Activated gamma-delta T cell (primary cell): ENCODE measurements around the gene PXMP4.

Experiments
- DNase-seq: peaks from one replicate; lab custom pipeline; 2025; lab: John Stamatoyannopoulos, UW

PXMP4 gene

GRCh38 chr20:33732166-33732970 lies 12.3 kb upstream of the PXMP4 start:
- DNase-seq, result peak; percentile 91

- peak; percentile 91 for DNase-seq
Observed at GRCh38 chr20:33731693-33732165, 11.6 kb upstream of the PXMP4 start, which contains the start of gene ZNF341. Gene ZNF341 (plus strand): TSS chr20:33731996. CDS start chr20:33732022, 26 bp downstream.

GRCh38 chr20:33730946-33731692 lies 11.0 kb upstream of the PXMP4 start:
- DNase-seq, result no peak

GRCh38 chr20:33729101-33729500 lies 9.0 kb upstream of the PXMP4 start:
- DNase-seq, result no peak

- no peak for DNase-seq
Observed at GRCh38 chr20:33728463-33728862, 8.4 kb upstream of the PXMP4 start.

- no peak for DNase-seq
Observed at GRCh38 chr20:33727806-33728205, 7.7 kb upstream of the PXMP4 start.

GRCh38 chr20:33727115-33727479 lies 7.0 kb upstream of the PXMP4 start:
- no peak for DNase-seq

GRCh38 chr20:33725607-33726264 lies 5.6 kb upstream of the PXMP4 start:
- no peak for DNase-seq

GRCh38 chr20:33724439-33725094 lies 4.5 kb upstream of the PXMP4 start:
- DNase-seq, result no peak

DNA sequence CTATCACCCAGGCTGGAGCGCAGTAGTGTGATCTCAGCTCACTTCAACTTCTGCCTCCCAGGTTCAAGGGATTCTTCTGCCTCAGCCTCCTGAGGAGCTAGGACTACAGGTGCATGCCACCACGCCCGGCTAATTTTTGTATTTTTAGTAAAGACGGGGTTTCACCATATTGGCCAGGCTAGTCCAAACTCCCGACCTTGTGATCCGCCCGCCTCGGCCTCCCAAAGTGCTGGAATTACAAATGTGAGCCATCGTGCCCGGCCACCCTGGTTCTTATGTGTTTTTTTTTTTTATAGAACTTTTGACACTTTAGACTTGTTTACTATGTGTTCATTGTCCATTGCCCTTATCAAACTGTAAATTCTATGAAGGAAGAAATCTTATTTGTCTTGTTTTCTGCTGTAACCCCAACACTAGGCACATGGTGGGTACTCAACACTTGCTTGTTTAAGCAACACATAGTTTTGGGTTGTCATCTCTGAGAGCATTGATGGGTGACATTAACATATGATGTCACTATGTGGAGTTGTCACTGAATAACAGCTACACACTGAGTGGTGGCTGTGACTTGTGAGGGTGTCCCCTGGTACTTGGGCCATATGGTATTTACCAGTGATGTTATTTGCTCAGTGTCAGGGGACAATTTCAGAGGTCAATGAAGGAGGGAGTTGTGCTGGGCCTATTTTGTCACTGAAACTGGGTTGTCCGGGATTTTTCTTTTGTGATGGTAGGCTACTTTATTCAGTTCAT lies 1.5 kb upstream of the PXMP4 start:
- no peak for DNase-seq

GRCh38 chr20:33719277-33719988 lies 677 bp downstream of the PXMP4 start:
- no peak for DNase-seq

GRCh38 chr20:33716498-33716897 lies 3.6 kb downstream of the PXMP4 start:
- DNase-seq, result no peak

- no peak for DNase-seq
Observed at GRCh38 chr20:33713865-33714367, 6.2 kb downstream of the PXMP4 start.

GRCh38 chr20:33711446-33711738 lies 8.7 kb downstream of the PXMP4 start:
- no peak for DNase-seq

DNA sequence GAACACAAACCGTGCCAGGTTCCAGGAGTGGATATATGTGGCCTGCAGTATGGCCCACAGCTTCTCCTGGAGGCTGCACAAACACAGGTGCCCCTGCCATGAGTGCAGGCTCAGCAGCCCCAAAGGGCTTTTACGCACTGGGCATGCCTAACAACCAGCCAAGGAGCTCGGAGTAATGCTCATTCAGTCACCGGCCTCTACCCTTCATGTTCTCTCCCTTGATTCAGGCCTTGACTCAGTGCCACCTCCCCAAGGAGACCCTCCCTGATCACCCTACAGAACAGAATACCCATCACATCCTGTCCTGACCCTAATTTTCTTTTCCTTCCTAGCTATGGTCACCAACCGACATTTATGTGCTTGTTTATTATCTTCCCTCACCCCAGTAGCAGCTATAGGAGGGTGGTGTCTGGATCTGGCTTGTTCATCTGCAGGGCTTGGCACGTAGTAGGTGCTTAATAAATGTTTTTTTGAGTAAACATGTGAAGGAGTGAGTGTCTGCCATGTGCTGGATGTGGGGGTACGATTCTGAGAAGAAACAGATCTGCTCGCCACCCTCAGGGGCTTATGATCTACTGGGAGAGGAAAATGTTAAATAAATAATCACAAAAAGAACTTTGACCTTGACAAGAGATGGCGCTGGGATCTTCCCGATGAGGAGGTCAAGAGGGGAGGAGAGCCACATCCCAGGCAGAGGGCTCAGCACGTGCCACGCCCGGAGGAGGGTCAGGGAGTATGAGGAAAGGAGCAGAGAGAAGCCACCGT lies 9.2 kb downstream of the PXMP4 start:
- DNase-seq, result no peak

DNA sequence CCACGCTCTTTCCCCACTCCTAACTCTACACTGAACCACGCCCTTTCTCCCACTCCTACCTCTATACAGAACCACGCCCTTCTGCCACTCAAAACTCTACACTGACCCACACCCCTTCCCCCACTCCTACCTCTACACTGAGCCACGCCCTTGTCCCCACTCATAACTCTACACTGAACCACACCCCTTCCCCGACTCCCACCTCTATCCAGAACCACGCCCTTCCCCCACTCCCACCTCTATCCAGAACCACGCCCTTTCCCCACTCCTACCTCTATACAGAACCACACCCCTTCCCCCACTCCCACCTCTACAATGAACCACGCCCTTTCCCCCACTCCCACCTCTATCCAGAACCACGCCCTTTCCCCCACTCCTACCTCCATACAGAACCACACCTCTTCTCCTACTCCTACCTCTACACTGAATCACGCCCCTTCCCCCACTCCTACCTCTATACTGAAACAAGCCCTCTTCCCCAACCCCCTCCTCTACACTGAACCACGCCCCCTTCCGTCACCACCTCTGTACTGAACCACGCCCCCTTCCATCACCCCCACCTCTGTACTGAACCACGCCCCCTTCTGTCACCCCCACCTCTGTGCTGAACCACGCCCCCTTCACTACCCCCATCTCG lies 10.1 kb downstream of the PXMP4 start:
- no peak for DNase-seq

GRCh38 chr20:33709398-33709797 lies 10.7 kb downstream of the PXMP4 start:
- no peak for DNase-seq

DNA sequence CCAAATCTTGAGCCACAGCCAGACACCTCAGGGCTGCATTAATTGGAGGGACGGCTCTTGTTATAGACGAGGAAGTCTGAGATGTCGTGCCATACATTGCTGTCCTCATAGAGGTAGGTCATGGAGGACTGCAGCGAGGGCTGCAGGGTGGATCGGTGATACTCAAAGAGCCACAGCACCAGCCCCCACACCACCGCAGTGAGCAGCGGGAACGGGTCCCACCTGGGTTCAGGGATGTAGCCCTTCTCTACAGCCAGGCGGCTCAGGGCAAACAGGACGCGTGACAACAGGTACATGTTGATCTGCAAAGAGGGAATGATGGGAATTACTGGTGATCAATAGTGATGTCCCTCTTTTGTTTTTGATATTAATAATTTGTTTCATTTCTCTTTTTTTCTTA lies 12.4 kb downstream of the PXMP4 start:
- DNase-seq, result no peak

GRCh38 chr20:33704197-33704924 lies 15.7 kb downstream of the PXMP4 start:
- no peak for DNase-seq
